ENCODE results near the gene AMMECR1.
"Not testable (repeated sequence)": the region's sequence is repeated elsewhere in the genome, so short reads cannot be mapped to it uniquely, and the experiment has no call there.

Gene AMMECR1

DNA sequence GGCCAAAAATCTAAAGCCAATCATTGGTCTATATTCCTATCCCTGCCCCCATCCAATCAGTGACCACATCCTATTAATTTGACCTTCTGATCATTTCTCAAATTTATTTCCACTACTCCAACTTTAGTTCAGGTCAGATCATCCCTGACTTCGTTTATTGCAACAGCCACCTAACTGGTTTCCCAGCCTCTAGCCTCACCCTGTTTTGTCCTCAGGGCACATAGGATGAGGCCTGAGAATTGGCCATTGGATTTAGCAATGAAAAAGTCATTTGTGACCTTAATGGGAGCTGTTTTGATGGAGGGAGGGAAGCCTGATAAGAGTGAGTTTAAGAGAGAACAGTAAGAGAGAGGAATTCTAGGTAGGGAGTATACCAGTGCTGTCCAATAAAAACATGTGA lies 155.0 kb downstream of the AMMECR1 start:
- no peak for DNase-seq

DNA sequence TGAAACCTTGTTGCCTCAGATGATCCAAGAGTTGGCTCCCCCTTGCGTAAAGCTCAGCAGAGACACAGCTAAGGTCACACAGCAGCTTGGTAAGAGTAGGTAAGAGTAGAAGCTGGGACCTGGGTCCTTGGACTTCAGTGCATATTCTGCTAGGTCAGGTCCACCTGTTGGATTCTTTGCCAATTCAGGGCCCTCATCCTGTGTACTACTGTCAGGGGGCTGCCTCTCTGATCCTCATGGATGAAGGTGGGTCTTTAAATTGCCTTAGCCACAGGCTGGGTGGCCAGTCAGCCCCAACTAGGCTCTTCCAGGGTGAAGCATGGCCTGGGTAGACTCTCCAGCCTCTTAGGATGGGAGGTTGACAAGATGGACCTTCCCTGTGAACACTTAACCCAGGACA lies 155.8 kb downstream of the AMMECR1 start:
- DNase-seq, result no peak

DNA sequence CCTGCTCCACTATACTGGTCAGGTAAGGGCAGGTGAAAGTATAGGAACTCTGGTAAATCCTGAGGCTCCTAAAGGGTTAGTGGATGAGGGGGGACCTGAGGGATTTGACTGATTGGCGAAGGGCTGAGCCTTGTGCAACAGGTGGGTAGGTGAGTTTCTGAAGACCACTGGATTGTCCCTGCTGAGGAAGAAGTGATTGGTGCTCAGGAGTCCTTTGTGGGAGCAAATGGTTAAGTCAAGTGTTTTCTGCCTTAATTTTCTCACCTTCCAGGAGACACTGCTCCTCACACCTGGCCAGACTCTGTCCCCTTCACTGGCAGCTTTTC lies 156.6 kb downstream of the AMMECR1 start:
- DNase-seq, result no peak

DNA sequence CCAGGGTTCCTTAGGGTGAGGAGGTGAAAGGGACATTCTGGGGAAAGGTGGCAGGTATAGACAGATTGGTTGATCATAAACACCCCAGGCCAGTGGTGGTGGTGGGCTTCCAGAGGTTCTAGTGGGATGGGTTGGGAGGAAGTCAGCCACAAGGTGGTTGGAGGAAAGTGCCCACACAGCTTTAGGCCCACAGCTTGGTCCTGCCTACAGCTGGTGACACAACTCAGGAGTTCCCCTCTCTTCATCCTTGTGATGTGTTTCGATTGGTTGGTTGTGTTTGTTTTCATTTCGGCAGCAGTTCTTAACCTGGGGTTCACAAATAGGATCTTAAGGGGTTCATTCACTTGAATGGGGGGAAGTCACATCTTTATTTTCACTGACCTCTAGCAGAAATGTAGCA lies 158.0 kb downstream of the AMMECR1 start:
- no peak for DNase-seq

DNA sequence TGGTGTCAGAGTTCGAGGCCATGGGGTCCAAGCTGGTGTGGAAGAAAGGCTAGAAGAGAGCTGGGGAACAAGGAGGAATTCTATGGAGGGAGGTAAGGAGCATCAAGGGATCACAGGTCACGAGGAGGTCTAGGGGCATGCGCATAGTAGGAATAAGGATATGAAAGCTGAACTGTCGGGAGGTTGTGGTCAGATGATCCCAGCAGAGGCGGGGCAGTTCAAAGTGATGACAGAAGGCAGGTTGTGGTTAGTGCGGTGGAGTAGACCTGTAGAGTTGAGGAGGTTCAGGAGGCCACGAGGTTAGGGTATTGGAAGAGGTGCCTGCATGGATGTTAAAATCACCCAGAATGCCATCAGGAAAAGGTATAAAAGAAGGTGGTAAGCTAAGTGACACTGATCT lies 158.7 kb downstream of the AMMECR1 start:
- no peak for DNase-seq

DNA sequence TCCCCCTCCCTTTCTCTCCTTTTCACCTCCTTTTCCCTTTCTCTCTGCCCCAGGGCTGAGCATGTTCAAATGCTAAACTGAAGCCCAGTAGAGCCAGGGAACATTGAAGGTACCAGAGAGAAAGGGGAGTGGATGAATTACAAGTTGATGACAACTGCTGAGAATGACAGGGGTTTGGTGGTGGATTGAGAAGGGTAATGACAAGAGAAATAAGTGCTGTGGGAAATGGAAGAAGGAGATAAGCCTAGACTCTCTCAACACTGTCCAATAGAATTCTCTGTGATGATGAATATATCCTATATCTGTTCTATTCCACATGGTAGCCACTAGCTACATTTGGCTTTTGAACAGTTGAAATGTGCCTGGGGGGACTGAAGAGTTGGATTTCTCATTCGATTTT lies 160.4 kb downstream of the AMMECR1 start:
- no peak for DNase-seq

DNA sequence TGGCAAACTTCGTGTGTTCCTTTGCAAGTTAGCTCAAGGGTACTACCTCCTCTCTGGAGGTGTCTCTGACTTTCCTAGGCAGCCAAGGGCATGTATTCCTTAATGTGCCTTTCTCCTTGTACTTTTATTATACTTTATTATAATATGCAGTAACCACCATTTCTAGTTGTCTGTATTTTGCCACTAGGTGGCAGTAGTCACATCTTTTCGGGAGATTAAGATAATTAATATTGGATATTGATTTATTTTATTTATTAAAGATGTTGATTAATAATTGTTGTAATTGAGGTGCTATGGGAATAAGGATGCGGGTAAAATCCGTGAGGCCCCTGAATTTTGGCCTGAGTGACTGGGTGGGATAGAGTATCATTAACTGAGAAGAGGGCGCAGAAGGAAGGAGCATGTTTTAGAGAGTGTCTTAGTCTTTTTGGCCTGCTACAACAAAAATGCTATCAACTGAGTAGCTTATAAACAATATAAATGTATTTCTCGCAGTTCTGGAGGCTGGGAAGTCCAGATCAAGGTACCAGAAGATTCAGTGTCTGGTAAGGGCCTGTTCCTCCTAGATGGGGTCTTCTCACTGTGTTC lies 161.6 kb downstream of the AMMECR1 start:
- DNase-seq, result no peak

DNA sequence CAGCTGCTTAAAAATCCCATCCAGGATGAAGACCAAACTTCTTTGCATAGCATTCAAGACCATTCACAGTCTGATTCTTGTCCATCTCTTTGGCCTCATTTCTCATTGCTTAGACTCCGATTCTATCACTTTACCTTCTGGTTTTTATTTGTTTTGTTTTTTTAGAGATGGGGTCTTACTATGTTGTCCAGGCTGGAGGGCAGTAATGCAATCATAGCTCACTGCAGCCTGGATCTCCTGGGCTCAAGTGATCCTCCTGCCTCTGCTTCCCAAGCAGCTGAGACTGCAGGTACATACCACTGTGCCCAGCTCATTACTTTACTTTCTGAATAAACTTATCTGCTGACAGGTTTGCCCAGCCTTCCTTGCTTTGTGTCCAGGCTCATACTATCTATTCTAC lies 162.1 kb downstream of the AMMECR1 start:
- DNase-seq, result no peak

DNA sequence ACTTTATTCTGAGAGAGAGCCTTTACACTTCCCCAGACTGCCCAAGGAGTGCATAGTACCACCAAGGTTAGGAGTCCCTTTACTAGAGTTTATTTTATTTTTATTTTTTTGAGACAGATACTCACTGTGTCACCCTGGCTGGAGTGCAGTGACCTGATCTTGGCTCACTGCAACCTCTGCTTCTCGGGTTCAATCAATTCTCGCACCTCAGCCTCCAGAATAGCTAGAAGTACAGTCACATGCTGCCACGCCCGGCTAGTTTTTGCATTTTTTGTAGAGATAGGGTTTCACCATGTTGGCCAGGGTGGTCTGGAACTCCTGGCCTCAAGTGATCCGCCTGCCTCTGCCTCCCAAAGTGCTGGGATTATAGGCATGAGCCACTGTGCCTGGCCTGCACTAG lies 163.6 kb downstream of the AMMECR1 start:
- not testable (repeated sequence) for DNase-seq

DNA sequence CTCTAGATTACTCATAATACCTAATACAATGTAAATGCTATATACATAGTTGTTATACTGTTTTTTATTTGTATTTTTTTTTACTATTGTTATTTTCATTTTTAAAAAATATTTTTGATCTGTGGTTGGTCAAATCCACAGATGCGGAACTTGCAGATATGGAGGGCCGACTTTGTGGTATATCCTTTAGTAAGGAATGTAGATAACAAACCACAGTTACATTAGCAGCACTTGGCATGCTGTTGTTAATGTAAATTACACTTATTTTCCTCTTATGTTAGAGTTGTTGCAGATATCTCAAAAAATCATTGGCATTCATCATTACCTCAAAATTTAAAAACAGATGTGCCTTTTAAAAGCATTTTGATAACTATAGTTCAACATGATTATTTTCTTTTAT lies 164.0 kb downstream of the AMMECR1 start:
- no peak for DNase-seq

DNA sequence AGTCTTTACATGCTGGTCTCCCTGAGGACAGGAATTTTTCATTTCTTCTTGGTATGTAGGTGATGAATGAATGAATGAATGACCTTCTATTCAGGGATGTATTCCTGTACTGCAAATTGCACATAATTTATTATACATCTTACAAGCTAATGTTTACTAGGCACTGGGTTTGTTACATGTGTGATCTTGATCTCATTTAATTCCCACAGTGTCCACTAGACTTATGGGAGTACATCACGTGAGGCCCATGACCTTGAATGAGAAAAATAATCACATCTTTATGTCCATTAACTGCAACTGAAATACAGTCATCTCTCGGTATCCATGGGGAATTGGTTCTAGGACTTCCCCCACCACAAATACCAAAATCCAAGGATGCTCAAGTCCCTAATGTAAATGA lies 164.6 kb downstream of the AMMECR1 start:
- DNase-seq, result no peak

DNA sequence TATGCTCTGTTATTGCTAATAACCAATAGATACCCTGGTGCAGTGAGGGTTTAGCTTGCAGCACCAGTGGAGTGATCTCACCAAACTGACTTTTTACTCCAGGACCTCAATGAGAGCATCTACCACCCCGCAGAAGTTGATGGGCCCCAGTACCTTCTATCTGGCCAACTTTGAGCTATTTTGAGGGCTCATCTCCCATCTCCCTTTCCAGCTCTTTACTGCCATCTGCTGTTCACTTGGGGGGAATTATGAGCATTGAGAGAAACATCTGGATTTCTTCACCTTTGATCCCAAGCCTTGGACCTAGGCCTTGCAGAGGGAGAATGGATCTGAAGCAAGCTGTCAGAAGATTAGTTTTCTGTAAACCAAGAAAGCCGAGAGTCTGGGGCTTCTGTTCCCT lies 171.4 kb downstream of the AMMECR1 start:
- peak; percentile 11 to 27 for DNase-seq

DNA sequence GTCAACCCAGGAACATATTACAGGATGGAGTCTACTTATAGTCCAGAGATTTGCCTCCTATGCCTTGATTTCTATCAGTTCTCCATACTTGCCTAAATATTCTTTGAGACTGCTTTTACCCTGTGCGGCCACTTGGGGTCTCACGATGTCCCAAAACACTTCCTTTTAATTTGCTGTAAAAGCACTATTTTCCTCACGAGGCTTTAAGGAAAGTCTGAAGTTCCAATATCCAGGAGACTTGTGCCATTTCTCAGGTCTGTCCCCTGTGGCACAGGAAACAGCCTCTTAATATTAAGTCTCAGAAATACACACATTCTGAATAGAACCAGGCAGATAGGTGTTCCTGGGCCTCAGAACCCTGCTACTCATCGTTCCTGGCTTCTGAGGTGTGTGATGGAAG lies 172.0 kb downstream of the AMMECR1 start:
- DNase-seq, result peak in 1 of 2 donors; percentile 17

DNA sequence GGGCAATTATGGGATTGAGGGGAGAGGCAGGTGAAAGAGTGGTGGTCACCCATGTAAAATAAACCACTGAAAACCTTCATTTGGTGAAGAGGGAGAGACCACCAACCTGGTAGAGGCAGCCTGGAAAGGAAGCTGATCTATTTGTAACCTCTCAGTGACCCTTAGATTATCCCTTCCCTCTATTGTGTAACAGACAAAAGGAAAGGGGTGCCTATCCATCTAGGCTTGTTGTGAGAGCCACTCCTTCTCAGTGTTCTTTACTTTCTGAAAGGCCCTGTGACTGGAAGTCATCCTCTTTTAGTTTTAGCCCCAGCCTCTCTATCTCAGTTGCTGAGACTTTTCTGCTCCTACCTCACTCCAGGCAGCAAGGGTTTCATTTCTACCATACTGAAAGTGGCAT lies 172.6 kb downstream of the AMMECR1 start:
- DNase-seq, result no peak

Measured in stimulated activated CD4-positive, alpha-beta T cell treated with anti-CD3 and anti-CD28 coated beads, Interleukin-2, amount 100 ng/mL, for 48 hours (primary cell).